ENCODE data around the gene SARNP.
A peak's percentile ranks its signal among the peaks of the same experiment; 100 is the strongest.
"Not testable (repeated sequence)": the region's sequence is repeated elsewhere in the genome, so short reads cannot be mapped to it uniquely, and the experiment has no call there.

Gene SARNP, protein sequence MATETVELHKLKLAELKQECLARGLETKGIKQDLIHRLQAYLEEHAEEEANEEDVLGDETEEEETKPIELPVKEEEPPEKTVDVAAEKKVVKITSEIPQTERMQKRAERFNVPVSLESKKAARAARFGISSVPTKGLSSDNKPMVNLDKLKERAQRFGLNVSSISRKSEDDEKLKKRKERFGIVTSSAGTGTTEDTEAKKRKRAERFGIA

GRCh38 chr12:55817345-55818139 is at the start of gene SARNP, which contains the start of gene ORMDL2:
SARNP (minus strand) TSS chr12:55817724; CDS start chr12:55817701, 23 bp downstream.
ORMDL2 (plus strand) TSS chr12:55818041; CDS start chr12:55819000, 959 bp downstream.
- DNase-seq: peak; percentile 70

GRCh38 chr12:55866454-55867004 is 49.0 kb upstream of the SARNP start:
- not testable (repeated sequence) for DNase-seq

GRCh38 chr12:55865327-55865726 is 47.8 kb upstream of the SARNP start:
- no peak for DNase-seq

GRCh38 chr12:55862931-55863330 is 45.4 kb upstream of the SARNP start:
- not testable (repeated sequence) for DNase-seq

DNA sequence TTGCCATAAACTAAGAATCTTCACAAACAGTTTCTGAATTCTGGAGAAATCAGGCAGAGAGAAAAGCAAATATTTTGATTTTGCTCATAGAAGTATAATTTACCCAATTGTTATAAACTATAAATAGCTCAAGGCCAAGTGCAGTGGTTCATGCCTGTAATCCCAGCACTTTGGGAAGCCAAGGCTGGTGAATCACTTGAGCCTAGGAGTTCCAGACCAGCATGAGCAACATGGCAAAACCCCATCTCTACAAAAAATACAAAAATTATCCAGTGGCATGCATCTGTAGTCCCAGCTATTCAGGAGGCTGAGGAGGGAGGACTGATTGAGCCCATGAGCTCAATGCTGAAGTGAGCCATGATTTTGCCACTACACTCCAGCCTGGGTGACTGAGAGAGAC is 44.8 kb upstream of the SARNP start:
- DNase-seq: no peak

DNA sequence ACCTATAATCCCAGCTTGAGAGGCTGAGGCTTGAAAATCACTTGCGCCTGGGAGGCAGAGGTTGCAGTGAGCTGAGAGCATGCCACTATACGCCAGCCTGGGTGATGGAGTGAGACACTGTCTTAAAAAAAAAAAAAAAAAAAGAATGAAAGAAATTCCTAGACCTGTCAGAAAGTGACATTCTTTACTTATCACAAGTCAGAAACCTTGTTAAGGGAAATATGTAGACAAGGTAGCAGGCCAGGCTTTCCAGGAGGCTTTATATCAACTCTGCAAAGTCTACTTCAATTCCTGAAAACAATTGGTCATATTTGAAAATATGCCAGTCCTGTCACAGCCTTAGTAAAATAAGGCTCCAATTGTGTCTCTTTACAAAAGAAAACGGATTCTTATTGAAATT is 44.3 kb upstream of the SARNP start:
- DNase-seq: no peak

- DNase-seq: no peak
These were observed 43.9 kb upstream of the SARNP start for GRCh38 chr12:55861396-55861795.

- no peak for DNase-seq
These were observed 35.2 kb upstream of the SARNP start for GRCh38 chr12:55852740-55853139.

GRCh38 chr12:55850893-55851292 is 33.4 kb upstream of the SARNP start:
- no peak for DNase-seq

DNA sequence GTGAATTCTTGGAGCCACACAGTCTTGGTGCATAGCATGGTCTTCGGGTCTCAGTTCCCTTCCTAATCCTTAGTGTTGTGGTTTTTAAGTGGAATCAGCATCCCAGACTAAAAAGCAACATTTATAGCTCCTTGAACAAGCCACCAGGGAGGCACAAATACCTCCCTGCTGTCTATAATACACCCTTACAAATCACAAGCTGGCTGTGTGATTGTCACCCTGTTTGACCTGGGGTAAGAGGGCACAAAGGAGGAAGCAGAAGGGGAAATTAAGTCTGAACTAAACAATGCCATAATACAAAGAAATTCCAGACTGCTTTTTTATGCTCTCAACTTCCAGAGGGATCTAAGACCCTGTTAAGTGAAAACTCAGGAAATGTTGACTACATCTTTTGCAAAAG is 32.9 kb upstream of the SARNP start:
- no peak for DNase-seq

DNA sequence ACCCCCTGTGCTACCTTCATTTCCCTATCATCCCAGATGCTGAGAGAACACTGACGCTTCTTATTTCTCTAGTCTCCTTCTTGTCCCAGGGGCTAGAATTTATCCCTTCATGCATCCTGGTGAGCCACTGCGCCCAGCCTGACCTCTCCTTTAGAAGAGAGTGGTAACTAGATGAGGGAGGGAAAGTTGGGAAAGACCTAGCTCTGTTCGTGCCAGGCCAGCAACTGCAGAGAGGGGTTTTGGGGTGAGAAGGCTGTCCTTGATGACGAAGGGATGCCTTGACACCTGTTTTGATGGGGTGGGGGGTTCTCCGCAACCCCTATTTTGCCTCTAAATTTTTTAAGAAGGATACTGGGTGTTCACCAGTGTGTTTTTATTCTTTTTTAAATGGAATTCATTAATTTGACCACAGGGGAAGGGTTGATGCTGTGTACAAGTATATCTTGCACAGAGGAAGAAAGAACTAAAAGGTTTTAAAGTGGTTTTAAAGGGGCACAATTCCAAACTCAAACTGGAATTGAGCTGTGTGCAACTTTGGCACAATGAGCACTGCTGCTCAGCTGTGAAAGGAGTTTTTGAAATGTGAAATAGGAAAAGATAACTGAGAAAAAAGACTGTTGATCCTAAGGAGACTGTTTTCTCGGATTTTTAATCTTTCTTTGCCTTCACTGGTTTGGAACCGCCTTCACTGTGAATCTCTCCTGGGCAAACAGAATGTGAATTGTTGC is 32.3 kb upstream of the SARNP start:
- no peak for DNase-seq

DNA sequence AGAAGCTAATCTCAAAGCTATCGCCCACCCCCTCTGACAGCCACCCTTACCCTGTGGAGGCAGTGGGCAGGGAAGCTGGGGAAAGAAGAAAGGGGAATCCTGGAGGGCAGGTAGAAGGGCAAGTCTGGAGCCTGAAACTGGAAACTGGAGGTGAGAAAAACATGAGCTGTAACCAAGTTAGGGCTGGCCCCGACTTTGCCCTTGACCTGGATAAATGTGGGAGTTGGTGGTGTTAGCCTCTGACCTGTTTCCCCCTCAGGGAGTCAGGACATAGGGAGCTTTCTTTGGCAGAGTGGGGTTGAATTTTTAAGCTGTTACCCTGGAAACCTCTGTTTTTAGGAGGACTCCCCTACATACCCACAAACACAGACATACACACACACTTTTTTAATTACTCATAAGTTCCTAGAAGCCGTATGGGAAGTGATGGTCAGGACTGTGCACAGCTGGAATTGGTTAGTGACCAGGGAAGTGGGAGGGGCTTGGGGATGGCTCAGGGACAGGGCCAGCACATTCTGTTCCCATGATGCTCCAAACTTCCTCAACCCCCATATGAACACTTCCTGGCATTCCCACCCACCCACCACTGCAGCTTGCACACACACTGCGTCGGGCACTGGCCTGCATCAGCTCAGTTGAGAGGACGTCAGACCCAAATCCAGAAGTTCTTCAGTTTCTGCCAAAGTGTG is 30.2 kb upstream of the SARNP start:
- DNase-seq: no peak

DNA sequence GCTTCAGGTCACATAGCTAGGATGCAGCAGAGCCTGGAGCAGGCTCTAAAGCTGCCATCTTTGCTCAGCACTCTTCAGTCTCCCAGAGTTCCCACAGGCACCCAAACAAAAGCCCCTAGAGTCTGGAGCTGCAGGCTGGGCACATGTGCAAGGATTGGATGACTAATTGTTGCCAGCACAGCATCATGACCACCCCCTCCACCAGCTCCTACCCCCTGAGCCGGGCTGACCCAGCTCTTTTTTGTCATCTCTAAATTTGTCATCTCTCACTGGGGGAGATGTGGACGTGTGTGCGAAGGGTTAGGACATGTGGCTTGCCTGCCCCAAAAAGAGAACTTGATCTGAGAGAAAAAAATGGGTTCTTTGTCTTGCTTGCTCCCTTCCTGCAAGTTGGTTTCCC is 29.5 kb upstream of the SARNP start:
- DNase-seq: no peak

DNA sequence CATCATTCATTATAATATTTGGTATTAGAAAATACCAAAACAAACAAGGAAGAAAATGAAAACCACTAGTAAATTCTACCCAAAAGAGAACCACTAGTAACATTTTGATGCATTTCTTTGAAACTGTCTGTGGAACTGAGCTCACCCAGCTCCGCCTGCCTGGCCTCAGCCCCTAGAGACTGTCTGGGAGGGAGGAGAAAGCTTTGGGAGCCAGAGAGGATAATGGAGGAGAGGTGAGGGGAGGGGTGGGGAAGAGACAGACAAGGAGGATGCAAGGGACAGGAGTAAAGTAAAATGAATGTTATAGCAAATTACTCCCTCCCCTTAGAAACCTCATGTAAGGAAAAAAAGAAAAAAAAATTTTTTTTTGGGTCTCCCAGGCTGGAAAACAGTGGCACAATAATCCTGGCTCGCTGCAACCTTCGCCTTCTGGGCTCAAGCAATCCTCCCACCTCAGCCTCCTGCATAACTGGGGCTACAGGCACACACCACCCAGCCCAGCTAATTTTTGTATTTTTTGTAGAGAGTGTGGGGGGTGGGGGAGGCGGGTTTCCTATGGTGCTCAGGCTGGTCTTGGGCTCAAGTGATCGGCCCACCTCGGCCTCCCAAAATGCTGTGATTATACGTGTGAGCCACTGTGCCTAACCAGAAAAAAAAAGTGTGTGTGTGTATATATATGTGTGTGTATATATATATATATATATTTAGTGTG is 28.4 kb upstream of the SARNP start:
- no peak for DNase-seq

DNA sequence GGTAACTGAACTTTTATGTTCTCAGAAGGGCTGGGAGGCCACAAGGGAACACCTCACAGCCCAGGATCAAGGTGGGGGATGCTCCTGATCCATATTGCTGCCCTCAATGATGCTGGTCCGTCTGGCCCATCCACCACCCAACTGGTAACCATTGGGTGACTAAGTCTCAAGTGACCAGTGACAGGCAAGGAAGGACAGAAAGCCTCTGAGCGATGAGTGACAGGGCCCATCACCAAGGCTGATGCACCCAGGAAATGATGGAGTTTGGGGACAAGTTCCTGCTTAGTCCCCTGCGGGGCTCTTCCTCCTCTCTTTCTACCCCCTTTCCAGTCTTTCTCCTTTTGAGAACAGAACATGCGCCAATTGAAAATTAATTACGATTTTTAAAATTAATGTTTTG is 27.8 kb upstream of the SARNP start:
- no peak for DNase-seq

GRCh38 chr12:55844961-55845360 is 27.4 kb upstream of the SARNP start:
- no peak for DNase-seq

DNA sequence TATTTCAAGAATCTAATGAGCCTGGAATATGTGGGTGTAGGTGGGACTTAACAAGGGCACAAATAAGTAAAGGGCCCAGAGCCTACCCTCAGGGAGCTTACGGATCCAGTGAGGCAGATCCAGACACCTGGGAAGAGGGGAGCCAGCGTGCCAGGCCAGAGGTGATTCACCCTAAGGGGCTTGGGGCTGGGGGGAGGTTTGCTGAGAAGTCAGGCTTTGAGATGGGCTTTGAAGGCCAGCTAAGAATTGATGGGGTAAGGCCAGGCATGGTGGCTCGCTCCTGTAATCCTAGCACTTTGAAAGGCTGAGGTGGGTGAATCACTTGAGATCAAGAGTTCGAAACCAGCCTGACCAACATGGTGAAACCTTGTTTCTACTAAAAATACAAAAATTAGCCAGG is 25.9 kb upstream of the SARNP start:
- DNase-seq: no peak

DNA sequence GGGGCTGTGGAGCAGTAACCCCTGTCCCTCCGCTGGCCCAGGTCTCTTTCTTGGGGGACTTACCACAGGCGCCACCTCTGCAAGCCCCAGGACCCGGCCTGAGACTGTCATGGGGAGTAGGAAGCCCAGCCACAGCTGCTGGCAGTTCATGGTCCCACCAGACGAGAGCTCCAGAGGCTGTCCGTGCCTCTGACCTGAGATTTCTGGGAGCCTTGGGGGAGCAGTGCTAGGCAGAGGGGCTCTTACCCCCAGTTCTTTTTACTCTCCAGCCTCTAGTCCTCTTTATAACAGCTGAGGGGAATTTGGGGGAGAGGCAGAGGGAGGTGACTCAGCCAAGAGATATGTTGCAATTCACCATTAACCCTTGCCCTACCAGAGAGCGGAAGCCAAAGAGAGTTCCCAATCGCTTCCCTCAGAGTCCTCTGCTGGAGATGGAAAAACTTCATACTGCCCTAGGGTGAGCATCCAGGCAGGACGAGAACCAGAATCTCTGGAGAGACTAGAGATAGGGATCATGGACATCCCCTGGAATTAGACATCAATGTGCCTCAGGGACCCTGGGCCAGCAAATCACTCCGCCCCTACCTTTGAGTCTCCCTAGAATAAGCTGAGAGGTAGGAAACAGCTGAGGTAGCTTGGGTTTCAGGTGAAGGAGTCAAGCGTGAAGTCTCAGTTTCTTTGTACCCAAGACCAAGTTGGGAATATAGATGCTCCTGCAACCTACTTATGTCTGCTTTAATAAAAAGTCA is 25.3 kb upstream of the SARNP start, which contains the start of gene MMP19:
Gene MMP19, minus strand, starts transcription at position 256 of the 749 bp plus-strand sequence. Its CDS starts 106 bp downstream, at position 150.
- no peak for DNase-seq

DNA sequence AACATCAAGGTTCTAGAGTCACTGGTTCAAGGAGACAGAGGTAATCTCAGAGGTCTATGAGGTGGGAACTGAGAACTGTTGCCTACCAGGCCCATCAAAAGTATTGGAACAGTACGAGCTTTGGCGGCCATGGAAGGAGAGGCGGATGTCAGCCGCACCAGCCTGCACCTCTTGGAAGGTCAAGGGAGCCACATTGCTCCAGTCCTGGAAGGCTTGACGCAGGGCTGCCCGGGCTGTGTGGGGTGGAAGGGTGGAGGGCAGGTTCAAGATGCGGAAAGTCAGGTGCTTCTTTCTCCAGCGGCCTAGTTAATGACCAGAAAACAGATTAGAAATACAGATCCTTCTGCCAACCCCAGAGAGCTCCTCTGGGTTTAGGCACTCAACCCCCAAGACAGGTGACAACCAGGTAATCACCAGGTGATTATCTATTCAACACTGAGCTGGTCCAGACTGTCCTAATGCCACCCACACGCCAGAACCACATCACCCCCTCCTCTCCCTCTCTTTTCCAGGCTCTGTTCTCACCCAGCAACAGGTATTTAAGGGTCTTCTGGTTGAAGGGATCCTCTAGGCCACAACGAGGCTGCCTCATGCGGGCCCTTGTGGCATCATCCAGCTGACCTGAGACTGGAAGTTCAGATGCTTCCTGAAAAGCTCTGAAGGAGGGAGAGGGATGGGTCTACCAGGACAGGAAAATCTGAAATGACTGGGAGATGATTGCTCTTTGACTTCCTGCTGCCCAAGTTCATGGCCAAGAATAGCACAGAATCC is 23.2 kb upstream of the SARNP start:
- DNase-seq: no peak

DNA sequence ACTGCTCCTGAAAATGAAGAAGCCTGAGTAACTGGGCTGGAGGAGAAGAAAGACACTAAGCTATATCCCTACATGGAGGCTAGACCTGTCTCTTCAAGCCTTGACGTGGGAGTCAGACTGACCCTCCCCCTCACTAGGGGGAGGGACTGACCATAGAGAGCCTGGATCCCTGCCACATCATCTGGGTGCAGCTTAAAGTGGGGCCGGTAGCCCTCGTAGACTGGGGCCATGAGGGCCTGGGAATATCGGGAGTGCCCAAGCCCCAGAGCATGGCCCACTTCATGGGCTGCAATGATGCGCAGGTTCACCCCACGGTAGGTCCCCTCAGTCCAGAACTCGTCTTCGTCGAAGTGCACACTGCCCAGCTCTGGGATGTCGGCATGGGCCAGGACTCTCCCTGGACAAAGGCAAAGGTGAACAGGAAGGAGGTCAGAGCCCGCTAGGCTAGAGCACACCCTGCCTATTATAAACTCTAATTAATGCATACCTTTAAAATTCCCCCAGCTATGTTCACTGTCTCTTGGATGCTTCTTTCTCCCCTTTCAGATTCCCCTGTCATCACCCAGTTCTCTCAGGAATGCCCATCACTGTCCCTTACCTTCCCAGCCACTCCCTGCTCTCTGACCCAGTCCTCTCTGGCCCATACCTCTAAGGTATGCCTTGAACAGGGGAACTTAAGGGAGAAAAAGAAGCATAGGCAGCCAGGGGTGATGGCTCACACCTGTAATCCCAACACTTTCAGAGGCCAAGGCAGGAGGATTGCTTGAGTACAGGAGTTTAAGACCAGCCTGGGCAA is 22.0 kb upstream of the SARNP start:
- no peak for DNase-seq

All from 8988T (cell line).